GM18517 (cell line): ENCODE data around the gene NR1D1.
A peak's percentile ranks its signal among the peaks of the same experiment; 100 is the strongest.
"Not testable (repeated sequence)": the region's sequence is repeated elsewhere in the genome, so short reads cannot be mapped to it uniquely, and the experiment has no call there.

Experiments
- ATAC-seq: cut with Tn5 transposase; IDR thresholded peaks from one replicate; pipeline ENCODE4 v1.9.1; 2021; ENCODE audit warnings: mild to moderate bottlenecking, moderate library complexity; ENCODE audit not compliant: unreplicated experiment

Gene NR1D1

GRCh38 chr17:40100419-40100668, at the start of gene NR1D1:
TSS of gene NR1D1 (minus strand) at chr17:40100589. CDS start at chr17:40100094, 495 bp downstream.
- no peak for ATAC-seq

DNA sequence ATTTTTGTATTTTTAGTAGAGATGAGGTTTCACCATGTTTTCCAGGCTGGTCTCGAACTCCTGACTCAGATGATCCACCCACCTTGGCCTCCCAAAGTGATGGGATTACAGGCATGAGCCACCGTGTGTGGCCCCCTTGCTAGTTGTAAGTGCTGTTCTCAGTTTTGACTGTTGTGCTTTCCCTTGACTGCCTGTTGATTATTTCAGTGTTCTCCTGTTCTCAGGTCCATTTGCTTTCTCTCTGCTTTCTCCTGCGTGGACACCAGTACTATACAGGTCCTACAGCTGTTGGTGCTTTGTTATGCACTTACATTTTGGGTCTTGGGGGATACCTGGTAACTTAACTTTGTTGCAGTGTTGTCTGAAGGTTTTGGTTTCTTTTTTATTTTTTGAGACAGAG, 48.1 kb upstream of the NR1D1 start:
- no peak for ATAC-seq

DNA sequence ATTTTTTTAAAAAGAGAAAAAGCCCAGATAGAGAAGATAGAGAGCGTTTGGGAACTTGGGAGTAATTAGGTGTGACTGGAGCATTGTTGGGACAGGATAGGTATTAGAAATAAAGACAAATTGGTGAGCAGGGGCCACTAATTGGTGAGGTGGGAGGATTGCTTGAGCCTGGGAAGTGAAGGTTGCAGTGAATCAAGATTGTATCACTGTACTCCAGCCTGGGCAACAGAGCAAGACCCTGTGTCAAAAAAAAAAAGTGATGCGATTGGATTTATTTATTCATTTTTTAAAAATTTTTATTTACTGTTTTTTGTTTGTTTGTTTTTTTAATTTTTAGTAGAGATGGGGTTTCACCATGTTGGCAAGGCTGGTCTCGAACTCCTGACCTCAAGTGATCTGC, 45.1 kb upstream of the NR1D1 start:
- no peak for ATAC-seq

DNA sequence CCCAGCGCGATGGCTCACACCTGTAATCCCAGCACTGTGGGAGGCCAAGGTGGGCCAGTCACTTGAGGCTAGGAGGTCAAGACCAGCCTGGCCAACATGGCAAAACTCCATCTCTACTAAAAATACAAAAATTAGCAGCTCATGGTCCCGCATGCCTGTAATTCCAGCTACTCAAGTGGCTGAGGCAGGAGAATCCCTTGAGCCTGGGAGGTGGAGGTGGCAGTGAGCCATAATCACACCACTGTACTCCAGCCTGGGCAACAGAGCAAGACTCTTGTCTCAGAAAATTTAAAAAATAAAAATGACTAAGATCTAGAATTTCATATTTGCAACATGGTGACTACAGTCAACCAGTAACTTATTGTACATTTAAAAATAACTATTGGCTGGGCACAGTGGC, 42.8 kb upstream of the NR1D1 start:
- ATAC-seq = not testable (repeated sequence)

DNA sequence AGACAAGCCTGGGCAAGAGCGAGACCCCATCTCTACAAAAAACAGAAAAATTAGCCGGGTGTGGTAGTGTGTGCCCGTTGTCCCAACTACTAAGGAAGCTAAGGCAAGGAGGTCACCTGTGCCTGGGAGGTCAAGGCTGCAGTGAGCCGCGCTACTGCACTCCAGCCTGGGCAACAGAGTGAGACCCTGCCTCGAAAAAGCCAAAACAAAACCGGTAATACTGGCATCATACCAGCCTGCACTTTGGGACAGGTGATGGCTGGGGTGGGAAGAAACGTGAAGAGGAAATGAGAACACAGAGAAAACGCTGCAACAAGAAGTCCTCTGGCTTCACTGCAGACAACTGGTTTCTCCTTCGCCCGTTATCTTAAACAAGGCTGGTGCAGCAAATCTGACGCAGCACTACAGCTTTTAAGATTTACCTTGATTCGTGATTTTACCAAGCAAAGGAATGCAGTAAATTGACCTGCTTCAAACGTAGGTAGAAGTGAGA, 39.2 kb upstream of the NR1D1 start:
- ATAC-seq = peak; percentile 25

GRCh38 chr17:40135817-40136216, 35.4 kb upstream of the NR1D1 start:
- ATAC-seq = no peak

DNA sequence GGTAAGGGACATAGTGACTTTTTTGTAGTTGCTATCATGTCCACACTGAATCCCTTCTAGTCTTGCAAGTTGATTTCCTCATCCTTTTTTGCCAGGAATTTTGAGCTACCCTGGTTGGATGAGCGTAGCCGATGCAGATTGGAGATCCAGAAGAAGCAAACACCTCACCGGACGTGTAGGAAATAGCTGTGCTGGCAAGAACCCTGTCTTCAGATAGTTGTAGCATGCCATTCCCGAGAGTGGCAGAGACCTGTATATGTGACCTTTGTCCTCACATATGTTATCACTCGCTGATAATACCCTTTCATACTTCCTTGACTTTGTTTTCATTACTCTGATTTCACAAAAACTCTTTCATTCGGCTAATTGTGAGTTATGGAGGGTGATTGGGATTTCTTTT, 33.8 kb upstream of the NR1D1 start:
- no peak for ATAC-seq

DNA sequence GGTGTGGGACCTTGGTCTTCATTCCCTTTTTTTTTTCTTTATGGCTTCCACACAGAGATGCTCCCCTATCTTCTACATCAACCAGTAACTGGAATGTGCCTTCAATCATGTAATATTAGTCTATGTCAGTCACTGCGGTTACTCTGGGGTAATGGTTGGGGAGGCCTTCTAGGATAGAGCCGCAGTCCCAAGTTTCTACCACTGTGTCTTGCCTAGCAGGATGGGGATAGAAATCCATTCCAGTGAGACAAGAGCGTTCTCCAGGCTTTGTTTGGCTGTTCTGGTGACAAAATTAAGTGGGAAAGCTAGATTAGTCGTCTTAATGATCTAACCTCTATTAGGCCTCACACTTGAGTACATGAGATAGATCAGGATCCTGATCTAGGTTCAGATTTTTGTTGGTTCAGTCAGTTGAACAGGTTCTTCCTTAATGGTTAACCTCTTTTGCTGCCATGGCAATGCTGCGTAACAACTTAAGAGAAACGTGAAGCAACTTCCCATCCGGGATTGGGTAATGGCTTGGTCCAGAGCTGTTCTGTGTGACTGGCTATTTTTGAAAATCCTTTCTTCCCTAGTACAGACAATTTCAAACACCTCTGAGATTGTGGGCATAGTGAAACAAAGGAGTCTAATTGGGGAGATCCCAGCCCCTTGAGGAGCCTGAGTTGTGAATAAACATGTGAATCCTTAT, 30.1 kb upstream of the NR1D1 start:
- ATAC-seq = no peak

- ATAC-seq = no peak
Observed at GRCh38 chr17:40129498-40129897, 29.1 kb upstream of the NR1D1 start.

GRCh38 chr17:40124279-40125141, 24.1 kb upstream of the NR1D1 start:
- ATAC-seq = no peak

GRCh38 chr17:40123811-40124114, 23.4 kb upstream of the NR1D1 start:
- no peak for ATAC-seq

- ATAC-seq = no peak
Observed at GRCh38 chr17:40122999-40123810, 22.8 kb upstream of the NR1D1 start.

DNA sequence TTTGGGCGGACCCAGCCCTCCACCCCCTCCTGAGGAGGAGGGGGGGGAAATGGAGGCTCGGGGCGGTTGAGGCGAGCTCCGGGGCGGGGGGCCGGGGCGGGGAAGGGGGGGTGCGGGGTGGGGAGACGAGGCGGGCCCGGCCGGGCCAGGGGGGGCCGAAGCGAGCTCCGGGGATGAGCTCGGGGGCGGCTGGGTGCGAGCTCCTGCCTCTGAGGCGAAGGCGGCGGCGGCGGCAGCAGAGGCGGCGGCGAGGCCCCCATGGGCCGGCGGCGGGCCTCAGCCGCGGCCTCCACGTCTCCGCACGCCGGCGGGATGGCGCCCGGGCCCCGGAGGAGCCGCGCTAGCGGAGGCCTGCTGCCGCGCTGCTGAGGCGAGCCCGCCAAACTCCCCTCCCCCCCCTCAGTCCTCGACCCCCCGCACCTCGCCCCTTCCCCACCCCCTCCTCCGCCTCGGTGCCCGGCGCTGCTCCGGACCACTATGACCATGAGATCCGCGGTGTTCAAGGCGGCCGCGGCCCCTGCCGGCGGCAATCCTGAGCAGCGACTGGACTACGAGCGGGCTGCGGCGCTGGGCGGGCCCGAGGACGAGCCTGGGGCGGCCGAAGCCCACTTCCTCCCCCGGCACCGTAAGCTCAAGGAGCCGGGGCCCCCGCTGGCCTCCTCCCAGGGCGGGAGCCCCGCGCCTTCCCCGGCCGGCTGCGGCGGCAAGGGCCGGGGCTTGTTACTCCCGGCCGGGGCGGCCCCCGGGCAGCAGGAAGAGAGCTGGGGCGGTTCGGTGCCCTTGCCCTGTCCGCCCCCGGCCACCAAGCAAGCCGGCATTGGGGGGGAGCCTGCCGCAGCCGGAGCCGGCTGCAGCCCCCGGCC, 22.0 kb upstream of the NR1D1 start:
- peak; percentile 27 for ATAC-seq

GRCh38 chr17:40121181-40122135, 21.1 kb upstream of the NR1D1 start, which contains the start of gene MSL1:
TSS of gene MSL1 (plus strand) at chr17:40121971. CDS start at chr17:40122613, 642 bp downstream.
- peak; percentile 55 for ATAC-seq

GRCh38 chr17:40115101-40115436, 14.7 kb upstream of the NR1D1 start:
- no peak for ATAC-seq

- ATAC-seq = no peak
Observed at GRCh38 chr17:40113907-40114245, 13.5 kb upstream of the NR1D1 start.

DNA sequence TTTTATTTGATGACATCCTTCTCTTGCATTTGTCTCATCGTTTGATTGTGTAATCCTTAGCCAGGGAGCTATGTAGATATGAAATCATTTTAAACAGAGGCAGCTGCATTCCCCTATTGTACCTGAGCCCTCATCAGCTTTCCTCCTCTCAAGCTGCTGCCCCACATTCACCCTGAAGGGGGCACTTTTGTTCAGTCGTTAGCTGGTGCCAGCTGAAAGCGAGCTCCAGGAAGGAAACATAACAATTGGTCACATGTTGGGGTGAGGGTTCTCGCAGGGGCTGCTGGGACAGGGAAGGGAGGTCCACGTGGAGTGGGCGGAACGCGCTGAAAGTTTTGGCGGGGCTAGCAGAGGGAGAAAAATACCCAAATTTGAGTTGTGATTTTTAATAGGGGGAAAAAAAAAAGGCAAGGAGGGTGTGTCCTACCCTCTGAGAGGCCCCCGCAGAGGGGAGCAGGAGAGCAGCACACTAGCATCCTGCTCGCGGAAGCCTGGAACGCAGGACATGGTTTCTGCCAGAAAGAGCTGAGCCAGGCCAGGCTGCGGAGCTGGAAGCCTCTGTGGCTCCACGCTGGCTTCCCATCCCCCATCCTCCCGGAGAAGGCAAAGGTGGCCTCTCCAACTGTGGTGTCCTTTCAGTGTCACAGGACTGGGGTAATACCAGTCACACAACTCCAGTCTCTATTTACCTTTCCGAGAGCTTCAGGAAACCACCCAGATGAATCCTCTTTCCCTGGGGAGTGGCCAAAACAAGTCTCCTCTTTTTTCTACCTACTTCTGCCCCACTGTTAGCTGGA, 12.9 kb upstream of the NR1D1 start:
- ATAC-seq = peak; percentile 84

DNA sequence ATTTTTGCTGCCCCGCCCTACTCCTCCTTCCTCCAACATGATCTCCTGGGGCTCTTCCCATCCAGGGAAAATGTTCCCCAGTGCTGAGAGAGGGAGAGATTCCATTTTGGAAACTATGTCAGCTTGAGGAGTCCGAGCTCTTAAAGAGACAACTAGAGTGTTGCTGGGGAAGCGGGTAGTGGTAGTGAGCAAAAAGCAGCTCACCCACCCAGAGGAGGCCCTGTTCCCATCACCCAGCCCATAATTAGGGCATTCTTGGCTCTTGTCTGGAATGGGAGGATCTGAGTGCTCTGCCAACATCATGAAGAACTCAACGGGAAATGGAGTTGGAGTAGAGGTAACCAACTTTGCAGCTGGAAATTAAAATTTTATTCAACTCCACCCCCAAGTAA, 12.3 kb upstream of the NR1D1 start:
- ATAC-seq = no peak

- no peak for ATAC-seq
Observed at GRCh38 chr17:40112191-40112711, 11.9 kb upstream of the NR1D1 start.
